DOHH2 (cell line): ENCODE data around the gene TLE3.
"Not testable (repeated sequence)": the region's sequence is repeated elsewhere in the genome, so short reads cannot be mapped to it uniquely, and the experiment has no call there.

Source experiments
- H3F3A ChIP-seq: fragments of 200-600 bp; sonication (generic), shearing (Covaris generic); 2 replicates; pipeline ENCODE4 v1.6.0; 2016; ENCODE audit warnings: antibody characterized with exemption, mild to moderate bottlenecking; ENCODE audit not compliant: control insufficient read depth, insufficient read depth
- H3K27ac ChIP-seq: fragments of 200-600 bp; sonication (generic); 2 replicates; pipeline ENCODE4 v1.5.1; 2014; ENCODE audit warnings: low read depth, mild to moderate bottlenecking, low read length, moderate library complexity
- H3K27me3 ChIP-seq: fragments of 200-600 bp; sonication (generic); 2 replicates; pipeline ENCODE4 v1.6.1; 2014; ENCODE audit warnings: mild to moderate bottlenecking, low read length, mixed read lengths; ENCODE audit not compliant: control insufficient read depth
- H3K36me3 ChIP-seq: fragments of 200-600 bp; sonication (generic); 2 replicates; pipeline ENCODE4 v1.6.1; 2014; ENCODE audit warnings: mild to moderate bottlenecking, low read length, moderate library complexity, mixed read lengths; ENCODE audit not compliant: control insufficient read depth
- H3K4me1 ChIP-seq: fragments of 200-600 bp; sonication (generic); 2 replicates; pipeline ENCODE4 v1.6.1; 2014; ENCODE audit warnings: mild to moderate bottlenecking, low read length, mixed read lengths; ENCODE audit not compliant: control insufficient read depth
- H3K4me2 ChIP-seq: fragments of 200-600 bp; sonication (generic); 2 replicates; pipeline ENCODE4 v1.6.0; 2014; ENCODE audit warnings: mild to moderate bottlenecking, low read length, moderate library complexity
- H3K4me3 ChIP-seq: fragments of 200-600 bp; sonication (generic); 2 replicates; pipeline ENCODE4 v1.5.1; 2014; ENCODE audit warnings: mild to moderate bottlenecking, low read length, mixed read lengths
- H3K79me2 ChIP-seq: fragments of 200-600 bp; sonication (generic); 2 replicates; pipeline ENCODE4 v1.6.1; 2014; ENCODE audit warnings: mild to moderate bottlenecking, low read length, mixed read lengths; ENCODE audit not compliant: control insufficient read depth
- H3K9me2 ChIP-seq: fragments of 200-600 bp; sonication (generic); replicated peaks from 2 replicates; pipeline ENCODE4 v1.6.1; 2014; ENCODE audit warnings: mild to moderate bottlenecking, low read length, mixed read lengths; ENCODE audit not compliant: control insufficient read depth
- H3K9me3 ChIP-seq: fragments of 200-600 bp; sonication (generic); 2 replicates; pipeline ENCODE4 v1.6.1; 2014; ENCODE audit warnings: antibody characterized with exemption, low read length, mixed read lengths; ENCODE audit not compliant: control insufficient read depth, insufficient read depth
- H4K20me1 ChIP-seq: fragments of 200-600 bp; sonication (generic); 2 replicates; pipeline ENCODE4 v1.6.0; 2014; ENCODE audit warnings: low read depth, mild to moderate bottlenecking, antibody characterized with exemption, low read length, moderate library complexity; ENCODE audit not compliant: control insufficient read depth, insufficient read depth
- CTCF ChIP-seq: fragments of 200-600 bp; sonication (generic); IDR thresholded peaks from one replicate; pipeline ENCODE4 v1.5.1; 2014; ENCODE audit warnings: antibody characterized with exemption, mild to moderate bottlenecking, low read depth, low read length; ENCODE audit not compliant: poor library complexity, severe bottlenecking
- EZH2phosphoT487 ChIP-seq: fragments of 200-600 bp; sonication (generic); IDR thresholded peaks from 2 replicates; pipeline ENCODE4 v1.6.1; 2017; ENCODE audit warnings: borderline replicate concordance, mild to moderate bottlenecking, antibody characterized with exemption, low read length, moderate library complexity, mixed read lengths

TLE3 gene

GRCh38 chr15:70140025-70140542, 42.4 kb upstream of the TLE3 start:
- no peaks in the 10 kb centered on the region for H3K36me3 ChIP-seq
- H3K9me3 ChIP-seq = no peaks in the 10 kb centered on the region
- no peaks in the 10 kb centered on the region; the same call in 1 of the 2 replicates for H3K4me1 ChIP-seq
- no peaks in the 10 kb centered on the region for H3K79me2 ChIP-seq
- H3K27ac ChIP-seq = no peak overlapping the region
- no peak overlapping the region for H3K4me3 ChIP-seq
- peaks cover 38% of the 10 kb centered on the region for H3K27me3 ChIP-seq
- TF ChIP-seq CTCF (no peak), EZH2phosphoT487 (no peak)
- H3F3A ChIP-seq = no peaks in the 10 kb centered on the region
- no peaks in the 10 kb centered on the region for H3K9me2 ChIP-seq
- H4K20me1 ChIP-seq = no peaks in the 10 kb centered on the region
- H3K4me2 ChIP-seq = no peak overlapping the region

DNA sequence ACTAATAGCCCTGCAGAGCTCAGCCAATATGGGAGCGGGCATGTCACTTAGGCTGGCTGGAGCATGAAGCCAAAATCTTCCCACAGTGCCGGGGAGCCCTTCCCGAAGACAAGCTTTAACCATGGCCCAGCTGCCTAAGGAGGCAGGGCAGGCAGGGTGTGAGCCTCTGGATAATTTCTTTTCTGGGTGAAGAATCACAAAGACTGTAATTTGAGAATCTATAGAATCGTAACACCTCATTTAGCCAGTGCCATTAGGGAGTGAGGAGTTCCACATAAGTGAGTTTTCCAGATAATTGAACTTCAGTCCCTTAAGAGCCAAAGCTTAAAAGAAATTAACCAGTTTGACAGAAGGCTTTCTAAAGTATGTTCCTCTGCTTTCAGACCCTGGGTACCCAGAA, 40.2 kb upstream of the TLE3 start:
- Histone ChIP-seq H3K36me3 (no peaks in the 10 kb centered on the region), H4K20me1 (no peaks in the 10 kb centered on the region)

DNA sequence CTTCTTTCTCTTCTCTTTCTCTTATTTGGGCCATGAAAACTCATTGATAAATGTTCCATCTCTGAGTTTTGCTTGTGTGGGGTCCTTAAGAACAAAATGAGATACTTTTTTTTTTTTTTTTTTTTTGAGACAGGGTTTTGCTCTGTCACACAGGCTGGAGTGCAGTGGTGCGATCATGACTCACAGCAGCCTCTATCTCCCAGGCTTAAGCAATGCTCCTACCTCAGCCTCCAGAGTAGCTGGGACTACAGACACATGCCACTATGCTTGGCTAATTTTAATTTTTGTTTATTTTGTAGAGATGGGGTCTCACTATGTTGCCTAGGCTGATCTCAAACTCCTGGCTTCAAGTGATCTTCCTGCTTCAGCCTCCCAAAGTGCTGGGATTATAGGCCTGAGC, 39.3 kb upstream of the TLE3 start:
- H3K4me2 ChIP-seq, H3K4me1 ChIP-seq, H3K4me3 ChIP-seq, H3K27ac ChIP-seq, H4K20me1 ChIP-seq, H3K9me3 ChIP-seq, H3F3A ChIP-seq, H3K9me2 ChIP-seq, H3K79me2 ChIP-seq, H3K36me3 ChIP-seq: not testable (repeated sequence)
- peaks cover 35% of the 10 kb centered on the region for H3K27me3 ChIP-seq

More for the DNA sequence above, 40.2 kb upstream of the TLE3 start:
- peaks cover 44% of the 10 kb centered on the region for H3K27me3 ChIP-seq
- no peaks in the 10 kb centered on the region for H3F3A ChIP-seq
- TF ChIP-seq EZH2phosphoT487 (no peak), CTCF (no peak)
- no peaks in the 10 kb centered on the region for H3K79me2 ChIP-seq
- H3K9me3 ChIP-seq = no peaks in the 10 kb centered on the region
- no peaks in the 10 kb centered on the region; the same call in 1 of the 2 replicates for H3K4me1 ChIP-seq
- H3K4me3 ChIP-seq = no peak overlapping the region
- H3K27ac ChIP-seq = no peak overlapping the region
- H3K4me2 ChIP-seq = no peak overlapping the region
- H3K9me2 ChIP-seq = no peaks in the 10 kb centered on the region

DNA sequence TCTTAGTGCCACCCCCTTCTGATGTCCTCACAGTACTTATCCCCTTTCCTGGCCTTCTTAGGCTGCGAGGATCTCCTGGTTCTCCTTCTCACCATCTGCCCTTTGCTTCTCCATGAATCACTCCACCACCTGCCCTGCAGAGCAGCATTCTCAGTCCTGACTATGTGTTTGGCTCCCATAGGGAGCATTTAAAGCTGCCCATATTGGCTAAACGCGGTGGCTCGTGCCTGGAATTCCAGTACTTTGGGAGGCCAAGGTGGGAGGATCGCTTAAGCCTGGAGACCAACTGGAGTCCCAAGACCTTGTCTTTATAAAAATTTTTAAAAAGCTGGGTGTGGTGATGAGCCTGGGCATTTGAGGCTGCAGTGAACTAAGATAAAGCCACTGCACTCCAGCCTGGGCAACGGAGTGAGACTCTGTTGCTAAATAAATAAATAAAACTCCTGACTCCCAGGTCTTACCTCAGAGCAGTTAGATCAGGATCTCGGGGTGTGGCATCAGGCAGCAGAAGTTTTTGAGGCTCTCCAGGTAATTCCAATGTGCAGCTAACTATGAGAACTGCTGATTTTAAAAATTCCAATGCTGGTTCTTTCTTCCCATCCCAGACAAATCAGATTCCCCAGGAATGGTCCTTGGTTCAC, 36.2 kb upstream of the TLE3 start:
- no peaks in the 10 kb centered on the region for H3K9me3 ChIP-seq
- no peak overlapping the region for H3K27ac ChIP-seq
- H4K20me1 ChIP-seq = no peaks in the 10 kb centered on the region
- no peaks in the 10 kb centered on the region for H3K9me2 ChIP-seq
- H3K79me2 ChIP-seq = no peaks in the 10 kb centered on the region
- no peak overlapping the region for H3K4me3 ChIP-seq
- no peaks in the 10 kb centered on the region for H3K36me3 ChIP-seq
- peaks cover 14% of the 10 kb centered on the region for H3K27me3 ChIP-seq
- H3F3A ChIP-seq = no peaks in the 10 kb centered on the region
- H3K4me2 ChIP-seq = no peak overlapping the region
- TF ChIP-seq CTCF (no peak), EZH2phosphoT487 (no peak)
- no peaks in the 10 kb centered on the region for H3K4me1 ChIP-seq
